HepG2 (cell line): ENCODE results near the gene XKR7. TPM values are rescaled to one million over a fixed set of nuclear protein-coding genes. Genes with fewer than 3 reads are reported as not detected.

Experiments
- CCAR2 ChIP-seq: fragments of 200-400 bp; formaldehyde crosslinking; optimal IDR thresholded peaks from 2 replicates; pipeline ENCODE3; 2018; ENCODE audit warnings: low read depth, mild to moderate bottlenecking, low read length, moderate library complexity
- HIC2 ChIP-seq: sonication (generic); formaldehyde crosslinking; IDR thresholded peaks from 2 replicates; pipeline ENCODE4 v1.9.0; 2022; ENCODE audit warnings: low read depth, missing genetic modification reagents
- HOMEZ ChIP-seq: IDR thresholded peaks from 2 replicates; pipeline ENCODE4 v1.6.1; 2016; ENCODE audit warnings: low read depth
- KAT8 ChIP-seq: IDR thresholded peaks from 2 replicates; pipeline ENCODE4 v1.6.1; 2016; ENCODE audit warnings: missing genetic modification reagents, missing compliant biosample characterization
- KLF11 ChIP-seq: IDR thresholded peaks from 2 replicates; pipeline ENCODE4 v1.6.1; 2016; ENCODE audit warnings: missing compliant biosample characterization
- MAF1 ChIP-seq: sonication (generic); formaldehyde crosslinking; IDR thresholded peaks from 2 replicates; pipeline ENCODE4 v1.5.0; 2020; ENCODE audit warnings: missing genetic modification reagents, borderline replicate concordance
- NR3C1 ChIP-seq: sonication (generic); formaldehyde crosslinking; IDR thresholded peaks from 2 replicates; pipeline ENCODE4 v1.4.0; 2020; ENCODE audit warnings: missing genetic modification reagents
- RNF219 ChIP-seq: sonication (generic); formaldehyde crosslinking; IDR thresholded peaks from 2 replicates; pipeline ENCODE4 v1.5.0; 2020; ENCODE audit warnings: mild to moderate bottlenecking, missing genetic modification reagents
- SMC3 ChIP-seq: IDR thresholded peaks from 2 replicates; pipeline ENCODE4 v1.6.1; 2011; ENCODE audit warnings: low read length, improper control_type of control experiment
- TFDP1 ChIP-seq: IDR thresholded peaks from 2 replicates; pipeline ENCODE4 v1.6.1; 2016; ENCODE audit warnings: missing compliant biosample characterization, missing genetic modification reagents, borderline replicate concordance
- U2AF1 ChIP-seq: fragments of 200-400 bp; formaldehyde crosslinking; optimal IDR thresholded peaks from 2 replicates; pipeline ENCODE3; 2017; ENCODE audit warnings: mild to moderate bottlenecking, low read depth, low read length
- YY1 ChIP-seq: IDR thresholded peaks from 2 replicates; pipeline ENCODE4 v1.6.1; 2011; ENCODE audit warnings: low read length, low read depth, moderate library complexity, mild to moderate bottlenecking; ENCODE audit not compliant: insufficient read depth, insufficient replicate concordance
- ZFP90 ChIP-seq: sonication (generic); formaldehyde crosslinking; IDR thresholded peaks from 2 replicates; pipeline ENCODE4 v1.8.0; 2022; ENCODE audit warnings: missing genetic modification reagents, mild to moderate bottlenecking, inconsistent platforms, borderline replicate concordance
- ZNF44 ChIP-seq: sonication (generic); formaldehyde crosslinking; IDR thresholded peaks from 2 replicates; pipeline ENCODE4 v1.5.1; 2020; ENCODE audit warnings: mild to moderate bottlenecking, missing genetic modification reagents
- ZNF772 ChIP-seq: sonication (generic); formaldehyde crosslinking; IDR thresholded peaks from 2 replicates; pipeline ENCODE4 v1.5.0; 2020; ENCODE audit warnings: mild to moderate bottlenecking, missing genetic modification reagents
- polyA plus RNA-seq, 8 experiments: library from polyadenylated mRNA; depleted of rRNA in 3 of 8; stranded (reverse) in 7 of 8; unstranded in 1 of 8; fragments of >200 nt; fragmentation: Illumina TruSeq in 4 of 8; extraction: Trizol in 4 of 8; gene quantifications; 2 replicates each; pipeline versions ENCODE4 v1.2.1 to v1.2.3, GENCODE V29; 2011 to 2016; ENCODE audit warnings: low read depth in 4 of 8, missing spikeins in 1 of 8, mixed read lengths in 1 of 8; ENCODE audit not compliant: insufficient read depth in 1 of 8
- total RNA-seq, 5 experiments: library from RNA; depleted of rRNA; stranded (reverse); fragments of >200 nt; fragmentation: Illumina TruSeq; extraction: Trizol; gene quantifications; 2 replicates each; pipeline ENCODE4 v1.2.3, GENCODE V29; 2016; ENCODE audit warnings: low read depth in 1 of 5
- TF ChIP-seq, protein P1 (sequence below): sonication (generic); formaldehyde crosslinking; IDR thresholded peaks from 2 replicates; pipeline ENCODE4 v1.9.0; 2022; ENCODE audit warnings: missing genetic modification reagents, mild to moderate bottlenecking, borderline replicate concordance
- TF ChIP-seq, protein P2 (sequence below): sonication (generic); formaldehyde crosslinking; IDR thresholded peaks from 2 replicates; pipeline ENCODE4 v1.8.1; 2023; ENCODE audit warnings: mild to moderate bottlenecking, missing genetic modification reagents

XKR7 gene
- total and polyA plus RNA-seq, 2 of the 13 experiments (the other 11 are each of a cell fraction or from before 2014, with no cell fraction given) = not detected

DNA sequence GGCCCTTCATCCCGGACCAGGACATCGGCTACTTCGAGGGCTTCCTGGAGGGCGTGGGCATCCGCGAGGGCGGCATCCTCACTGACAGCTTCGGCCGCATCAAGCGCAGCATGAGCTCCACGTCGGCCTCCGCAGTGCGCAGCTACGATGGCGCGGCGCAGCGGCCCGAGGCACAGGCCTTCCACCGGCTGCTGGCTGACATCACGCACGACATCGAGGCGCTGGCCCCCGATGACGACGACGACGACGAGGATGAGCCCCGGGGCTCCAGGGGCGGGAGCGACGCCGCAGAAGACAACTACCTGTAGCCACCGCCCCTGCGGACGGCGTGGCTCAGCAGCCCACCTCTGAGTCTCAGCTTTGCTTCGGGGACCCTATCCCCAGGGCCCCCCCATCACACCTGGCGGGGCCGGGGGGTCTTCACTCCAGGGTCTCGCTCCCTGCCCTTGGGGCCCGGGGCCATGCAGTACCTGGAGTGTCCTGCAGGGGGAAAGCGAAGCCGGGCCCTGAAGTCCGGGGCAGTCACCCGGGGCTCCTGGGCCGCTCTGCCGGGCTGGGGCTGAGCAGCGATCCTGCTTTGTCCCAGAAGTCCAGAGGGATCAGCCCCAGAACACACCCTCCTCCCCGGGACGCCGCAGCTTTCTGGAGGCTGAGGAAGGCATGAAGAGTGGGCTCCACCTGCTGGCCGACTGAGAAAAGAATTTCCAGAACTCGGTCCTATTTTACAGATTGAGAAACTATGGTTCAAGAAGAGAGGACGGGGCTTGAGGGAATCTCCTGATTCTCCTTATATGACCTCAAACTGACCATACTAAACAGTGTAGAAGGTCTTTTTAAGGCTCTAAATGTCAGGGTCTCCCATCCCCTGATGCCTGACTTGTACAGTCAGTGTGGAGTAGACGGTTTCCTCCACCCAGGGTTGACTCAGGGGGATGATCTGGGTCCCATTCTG is 63.3 kb downstream of the XKR7 start (continued):
- TF ChIP-seq HOMEZ = peak; percentile 57; the same call in 1 of the 2 replicates
- 0 out of 2 replicates have a peak, but pooled peaks have one; percentile 56 for TF ChIP-seq ZNF44 (CRISPR knock-in tag)
- TF ChIP-seq, protein P1, sequence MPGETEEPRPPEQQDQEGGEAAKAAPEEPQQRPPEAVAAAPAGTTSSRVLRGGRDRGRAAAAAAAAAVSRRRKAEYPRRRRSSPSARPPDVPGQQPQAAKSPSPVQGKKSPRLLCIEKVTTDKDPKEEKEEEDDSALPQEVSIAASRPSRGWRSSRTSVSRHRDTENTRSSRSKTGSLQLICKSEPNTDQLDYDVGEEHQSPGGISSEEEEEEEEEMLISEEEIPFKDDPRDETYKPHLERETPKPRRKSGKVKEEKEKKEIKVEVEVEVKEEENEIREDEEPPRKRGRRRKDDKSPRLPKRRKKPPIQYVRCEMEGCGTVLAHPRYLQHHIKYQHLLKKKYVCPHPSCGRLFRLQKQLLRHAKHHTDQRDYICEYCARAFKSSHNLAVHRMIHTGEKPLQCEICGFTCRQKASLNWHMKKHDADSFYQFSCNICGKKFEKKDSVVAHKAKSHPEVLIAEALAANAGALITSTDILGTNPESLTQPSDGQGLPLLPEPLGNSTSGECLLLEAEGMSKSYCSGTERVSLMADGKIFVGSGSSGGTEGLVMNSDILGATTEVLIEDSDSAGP (CRISPR knock-in tag) = peak; percentile 92; the same call in 1 of the 2 replicates
- peak; percentile 85 for TF ChIP-seq U2AF1
- peak; percentile 66; the same call in 1 of the 2 replicates for TF ChIP-seq KAT8 (CRISPR knock-in tag)
- TF ChIP-seq ZNF772 (CRISPR knock-in tag) = peak; percentile 54
- peak; percentile 76; the same call in 1 of the 2 replicates for TF ChIP-seq MAF1
- no peak for TF ChIP-seq NR3C1 (CRISPR knock-in tag)
- peak; percentile 46; the same call in 1 of the 2 replicates for TF ChIP-seq HIC2 (CRISPR knock-in tag)
- peak; percentile 82 for TF ChIP-seq SMC3
- TF ChIP-seq CCAR2 = peak; percentile 29
- TF ChIP-seq KLF11 (CRISPR knock-in tag) = peak; percentile 51; the same call in 1 of the 2 replicates
- peak; percentile 25 for TF ChIP-seq YY1
- peak; percentile 53; the same call in 1 of the 2 replicates for TF ChIP-seq ZFP90 (CRISPR knock-in tag)
- no peak for TF ChIP-seq RNF219 (CRISPR knock-in tag)
- TF ChIP-seq, protein P2, sequence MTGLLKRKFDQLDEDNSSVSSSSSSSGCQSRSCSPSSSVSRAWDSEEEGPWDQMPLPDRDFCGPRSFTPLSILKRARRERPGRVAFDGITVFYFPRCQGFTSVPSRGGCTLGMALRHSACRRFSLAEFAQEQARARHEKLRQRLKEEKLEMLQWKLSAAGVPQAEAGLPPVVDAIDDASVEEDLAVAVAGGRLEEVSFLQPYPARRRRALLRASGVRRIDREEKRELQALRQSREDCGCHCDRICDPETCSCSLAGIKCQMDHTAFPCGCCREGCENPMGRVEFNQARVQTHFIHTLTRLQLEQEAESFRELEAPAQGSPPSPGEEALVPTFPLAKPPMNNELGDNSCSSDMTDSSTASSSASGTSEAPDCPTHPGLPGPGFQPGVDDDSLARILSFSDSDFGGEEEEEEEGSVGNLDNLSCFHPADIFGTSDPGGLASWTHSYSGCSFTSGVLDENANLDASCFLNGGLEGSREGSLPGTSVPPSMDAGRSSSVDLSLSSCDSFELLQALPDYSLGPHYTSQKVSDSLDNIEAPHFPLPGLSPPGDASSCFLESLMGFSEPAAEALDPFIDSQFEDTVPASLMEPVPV (CRISPR knock-in tag) = no peak
- TF ChIP-seq TFDP1 (CRISPR knock-in tag) = no peak
